ENCODE results near the gene SLCO3A1.

Gene SLCO3A1

DNA sequence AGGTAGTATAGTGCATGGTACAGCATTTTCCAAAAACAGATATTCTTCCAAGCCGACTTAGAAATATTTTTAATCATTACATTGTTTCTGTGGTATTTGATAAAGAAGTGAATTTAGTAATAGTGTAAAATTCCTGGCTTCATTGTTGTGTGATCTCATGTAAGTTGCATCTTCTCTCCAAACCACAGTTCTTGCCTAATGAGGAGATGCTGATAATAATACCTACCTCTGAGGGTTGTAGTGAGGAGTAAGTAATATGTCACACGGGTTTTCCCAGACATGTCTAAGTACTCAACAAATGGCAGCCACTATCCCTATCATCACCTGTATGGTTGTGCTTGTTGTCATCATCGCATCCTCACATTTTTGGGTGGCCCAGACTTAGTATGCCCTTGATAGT lies 167.3 kb downstream of the SLCO3A1 start:
- Mint-ChIP-seq H3K27ac (no peak overlapping the region), H3K36me3 (no peaks in the 10 kb centered on the region), H3K9me3 (no peaks in the 10 kb centered on the region), H3K4me1 (peaks cover 10% of the 10 kb centered on the region), H3K27me3 (no peaks in the 10 kb centered on the region), H3K4me3 (no peak overlapping the region)
- CTCF ChIA-PET, result interaction anchor here (0.5 kb wide), 1 partner anchor 768 kb away, joined by 3 read pairs; no protein-coding TSS in a partner anchor
- no peak for DNase-seq

- no peak for DNase-seq
- Mint-ChIP-seq H3K4me1 (peaks cover 10% of the 10 kb centered on the region), H3K36me3 (no peaks in the 10 kb centered on the region), H3K4me3 (no peak overlapping the region), H3K27me3 (no peaks in the 10 kb centered on the region), H3K9me3 (no peaks in the 10 kb centered on the region), H3K27ac (no peak overlapping the region)
- CTCF ChIA-PET, result no interaction called here
Observed at GRCh38 chr15:92021792-92022191, 168.3 kb downstream of the SLCO3A1 start.

DNA sequence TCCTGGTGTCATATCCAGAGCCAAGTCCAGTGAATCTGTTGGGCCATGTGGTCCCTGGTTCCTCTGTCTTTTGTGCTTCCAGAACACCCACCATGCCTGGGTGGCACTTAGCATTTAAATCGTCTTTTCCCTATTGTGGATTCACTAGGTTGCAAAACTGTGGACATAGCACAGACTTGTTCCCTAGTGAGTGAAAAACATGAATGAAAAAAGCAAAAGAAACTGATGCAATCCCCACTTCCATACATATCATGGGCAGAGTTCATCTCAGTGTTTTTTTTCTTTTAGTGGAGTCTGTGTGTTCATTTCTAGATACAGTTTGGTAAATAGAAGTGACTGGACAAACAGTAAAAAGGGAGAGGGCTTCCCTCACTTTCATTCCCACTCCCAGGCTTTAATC lies 170.5 kb downstream of the SLCO3A1 start:
- CTCF ChIA-PET, result no interaction called here
- H3K4me1 Mint-ChIP-seq, result peaks cover 10% of the 10 kb centered on the region
- no peaks in the 10 kb centered on the region for H3K27me3 Mint-ChIP-seq

DNA sequence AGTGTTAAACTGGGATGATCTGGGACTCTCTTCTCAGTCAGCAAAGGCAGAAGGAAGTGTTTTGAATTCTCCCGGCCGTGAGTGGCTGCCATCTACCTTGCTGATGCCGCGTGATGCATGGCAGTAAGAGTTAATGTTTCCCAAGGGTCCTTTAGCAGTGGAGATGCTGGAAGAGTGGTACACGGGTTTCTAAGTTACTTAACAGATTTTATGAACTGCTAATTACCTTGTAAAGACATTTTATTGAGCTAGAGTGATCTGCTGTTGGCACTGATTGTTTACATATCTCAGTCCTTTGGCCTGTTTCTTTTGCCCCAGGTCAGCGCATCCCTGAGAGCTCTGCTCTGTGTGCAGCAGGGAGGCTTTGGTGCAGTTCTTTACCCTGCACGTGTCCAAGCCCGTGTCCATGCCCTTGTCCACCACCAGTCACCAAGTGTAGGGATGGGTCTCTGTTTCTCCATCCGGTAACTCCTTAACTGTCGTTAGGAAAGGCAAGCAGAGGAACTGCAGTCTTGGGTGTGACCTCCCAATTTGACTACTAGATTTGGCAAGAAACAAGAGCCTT lies 172.3 kb downstream of the SLCO3A1 start:
- H3K36me3 Mint-ChIP-seq, result no peaks in the 10 kb centered on the region
- CTCF ChIA-PET, result no interaction called here
- no peaks in the 10 kb centered on the region for H3K9me3 Mint-ChIP-seq
- no peaks in the 10 kb centered on the region for H3K27me3 Mint-ChIP-seq
- H3K4me3 Mint-ChIP-seq, result no peak overlapping the region
- peaks cover 10% of the 10 kb centered on the region for H3K4me1 Mint-ChIP-seq
- no peak for DNase-seq
- no peak overlapping the region for H3K27ac Mint-ChIP-seq

More for the DNA sequence above, 170.5 kb downstream of the SLCO3A1 start:
- Mint-ChIP-seq H3K9me3 (no peaks in the 10 kb centered on the region), H3K36me3 (no peaks in the 10 kb centered on the region), H3K4me3 (no peak overlapping the region), H3K27ac (no peak overlapping the region)
- no peak for DNase-seq

GRCh38 chr15:92028389-92028724 lies 174.8 kb downstream of the SLCO3A1 start:
- H3K4me1 Mint-ChIP-seq, result peaks cover 5% of the 10 kb centered on the region
- no peak overlapping the region for H3K27ac Mint-ChIP-seq
- H3K36me3 Mint-ChIP-seq, result no peaks in the 10 kb centered on the region
- no peaks in the 10 kb centered on the region for H3K27me3 Mint-ChIP-seq
- H3K4me3 Mint-ChIP-seq, result no peak overlapping the region
- DNase-seq, result no peak
- CTCF ChIA-PET, result no interaction called here
- H3K9me3 Mint-ChIP-seq, result peaks cover 3% of the 10 kb centered on the region

DNA sequence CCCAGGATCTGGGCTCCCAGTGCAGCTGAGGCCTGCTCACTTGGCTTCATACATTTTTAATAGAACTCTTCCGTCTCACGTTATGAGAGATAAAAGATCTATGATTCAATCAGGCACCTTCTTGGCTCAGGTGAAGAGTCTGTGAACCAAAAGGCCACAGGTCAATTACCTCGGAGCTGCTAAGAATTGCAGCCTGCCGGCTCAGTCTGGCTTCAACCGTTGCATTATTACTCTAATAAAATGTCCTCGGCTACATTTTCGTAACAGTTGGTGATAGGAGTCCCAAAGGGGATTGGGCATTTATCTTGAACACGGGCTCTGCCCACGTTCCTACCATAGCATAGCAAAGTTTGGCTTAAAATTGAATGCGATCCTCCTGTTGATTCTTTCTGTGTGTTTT lies 176.3 kb downstream of the SLCO3A1 start:
- no peak overlapping the region for H3K4me3 Mint-ChIP-seq
- DNase-seq, result no peak
- H3K9me3 Mint-ChIP-seq, result peaks cover 4% of the 10 kb centered on the region
- CTCF ChIA-PET, result no interaction called here
- peaks cover 5% of the 10 kb centered on the region for H3K4me1 Mint-ChIP-seq
- no peak overlapping the region for H3K27ac Mint-ChIP-seq
- no peaks in the 10 kb centered on the region for H3K27me3 Mint-ChIP-seq
- H3K36me3 Mint-ChIP-seq, result peaks cover 2% of the 10 kb centered on the region

DNA sequence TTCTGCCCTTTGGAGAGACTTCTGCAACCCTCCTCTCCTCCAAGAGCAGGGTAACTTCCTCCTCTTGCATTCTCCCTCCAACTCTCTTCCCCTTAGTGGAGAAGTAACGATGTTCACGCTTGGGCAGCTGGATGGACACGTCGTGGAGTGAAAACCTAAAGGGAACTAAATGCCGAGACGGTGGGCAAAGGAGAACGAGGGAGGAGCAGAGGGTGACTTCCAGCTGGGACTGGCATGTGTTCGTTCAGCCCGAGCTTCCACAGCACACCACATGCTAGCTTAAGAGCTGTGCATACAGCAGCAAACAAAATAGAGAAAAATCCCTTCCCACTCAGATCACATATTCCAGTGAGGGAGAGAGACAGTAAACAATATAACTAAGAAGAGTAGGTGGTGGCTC lies 179.8 kb downstream of the SLCO3A1 start:
- H3K4me3 Mint-ChIP-seq, result no peak overlapping the region
- no peak overlapping the region for H3K27ac Mint-ChIP-seq
- no peaks in the 10 kb centered on the region for H3K27me3 Mint-ChIP-seq
- peaks cover 8% of the 10 kb centered on the region for H3K9me3 Mint-ChIP-seq
- DNase-seq, result no peak
- CTCF ChIA-PET, result no interaction called here
- H3K4me1 Mint-ChIP-seq, result peaks cover 5% of the 10 kb centered on the region
- peaks cover 2% of the 10 kb centered on the region for H3K36me3 Mint-ChIP-seq

DNA sequence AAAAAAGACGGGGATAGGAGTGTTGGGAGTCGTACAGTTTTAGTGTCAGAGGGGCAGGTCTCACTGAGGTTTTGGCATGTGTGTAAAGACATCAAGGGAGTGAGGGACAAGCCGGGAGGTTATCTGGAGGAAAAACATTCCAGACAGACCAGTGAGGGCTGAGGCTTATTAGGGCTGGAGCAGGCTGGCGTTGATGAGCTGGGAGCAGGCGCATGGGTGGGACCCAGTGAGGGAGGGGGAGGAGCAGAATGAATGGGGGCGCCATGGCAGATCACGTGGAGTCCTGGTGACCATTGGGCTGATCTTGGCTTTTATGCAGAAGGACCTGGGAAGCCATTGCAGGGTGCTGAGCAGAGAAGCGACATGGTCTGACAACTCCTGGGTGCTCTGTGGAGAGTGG lies 180.2 kb downstream of the SLCO3A1 start:
- Mint-ChIP-seq H3K4me1 (peaks cover 5% of the 10 kb centered on the region), H3K27me3 (no peaks in the 10 kb centered on the region), H3K27ac (no peak overlapping the region), H3K36me3 (peaks cover 2% of the 10 kb centered on the region), H3K9me3 (peaks cover 10% of the 10 kb centered on the region), H3K4me3 (no peak overlapping the region)
- CTCF ChIA-PET, result no interaction called here
- no peak for DNase-seq

- Mint-ChIP-seq H3K9me3 (peaks cover 10% of the 10 kb centered on the region), H3K36me3 (peaks cover 2% of the 10 kb centered on the region), H3K4me3 (no peak overlapping the region), H3K4me1 (peaks cover 5% of the 10 kb centered on the region), H3K27ac (no peak overlapping the region), H3K27me3 (no peaks in the 10 kb centered on the region)
- CTCF ChIA-PET, result no interaction called here
- no peak for DNase-seq
Observed at GRCh38 chr15:92034227-92034626, 180.7 kb downstream of the SLCO3A1 start.

DNA sequence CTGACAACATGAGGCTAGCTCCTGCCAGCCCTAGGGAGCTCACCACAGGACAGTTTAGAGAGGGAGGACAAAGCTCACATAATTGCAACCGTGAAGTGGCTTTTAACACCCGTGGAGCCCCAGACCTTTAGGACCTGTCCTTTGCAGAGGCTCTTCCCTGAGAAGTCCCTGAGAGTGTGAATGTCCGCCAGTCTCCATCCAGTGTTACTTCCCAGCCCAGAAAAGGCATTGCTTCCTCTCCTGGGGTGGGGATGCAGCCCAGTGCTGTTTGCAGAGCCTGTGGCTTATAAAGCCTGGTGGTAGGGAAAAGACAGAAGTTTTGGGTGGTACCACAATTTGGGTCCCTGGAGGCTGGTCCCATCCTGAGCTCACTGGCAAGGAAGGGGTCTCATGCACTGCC lies 182.0 kb downstream of the SLCO3A1 start:
- Mint-ChIP-seq H3K4me3 (no peak overlapping the region), H3K36me3 (peaks cover 2% of the 10 kb centered on the region), H3K4me1 (peaks cover 5% of the 10 kb centered on the region), H3K9me3 (peaks cover 10% of the 10 kb centered on the region), H3K27me3 (no peaks in the 10 kb centered on the region), H3K27ac (no peak overlapping the region)
- CTCF ChIA-PET, result no interaction called here
- no peak for DNase-seq

DNA sequence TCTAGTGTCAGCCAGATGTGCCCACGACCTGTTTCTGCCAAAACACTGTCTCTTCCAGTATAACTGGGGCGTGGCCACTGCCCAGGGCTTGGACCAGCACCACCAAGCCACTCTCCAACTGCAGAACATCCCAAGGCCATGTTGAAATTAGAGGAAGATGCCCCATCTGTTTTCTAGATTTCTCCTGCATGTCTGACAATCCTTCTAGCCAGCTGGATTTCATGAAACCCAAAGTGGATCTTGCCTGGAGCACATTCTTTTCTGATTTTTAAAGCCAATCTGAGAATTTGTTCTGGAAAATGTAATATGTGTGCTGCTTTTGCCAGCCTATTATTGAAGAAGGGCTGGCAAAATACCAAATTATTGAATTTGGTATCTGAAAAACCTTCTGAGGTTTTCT lies 182.5 kb downstream of the SLCO3A1 start:
- no peak overlapping the region for H3K27ac Mint-ChIP-seq
- CTCF ChIA-PET, result no interaction called here

DNA sequence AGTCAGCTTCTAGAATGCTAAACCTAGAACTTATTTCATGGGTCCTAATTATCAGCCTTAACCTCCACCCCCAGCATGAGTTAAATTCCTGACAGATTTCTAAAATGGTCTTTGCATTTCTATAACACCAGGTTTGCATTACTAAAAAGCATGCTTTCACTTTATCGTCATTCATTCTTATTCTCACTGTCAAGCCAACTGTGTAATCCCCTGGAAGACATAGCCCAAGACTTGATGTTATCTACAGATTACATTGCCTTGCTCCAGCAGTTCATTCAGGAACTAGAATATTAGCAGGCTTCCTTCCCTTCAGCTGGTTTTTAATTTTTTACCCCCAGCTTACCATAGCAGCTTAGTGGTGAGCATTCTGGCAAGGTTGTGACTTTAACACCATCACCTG lies 184.0 kb downstream of the SLCO3A1 start:
- Mint-ChIP-seq H3K36me3 (peaks cover 2% of the 10 kb centered on the region), H3K4me3 (no peak overlapping the region), H3K4me1 (peaks cover 5% of the 10 kb centered on the region), H3K27me3 (no peaks in the 10 kb centered on the region), H3K9me3 (peaks cover 8% of the 10 kb centered on the region), H3K27ac (no peak overlapping the region)
- CTCF ChIA-PET, result no interaction called here
- no peak for DNase-seq

More for the DNA sequence above, 182.5 kb downstream of the SLCO3A1 start:
- Mint-ChIP-seq H3K4me1 (peaks cover 5% of the 10 kb centered on the region), H3K9me3 (peaks cover 10% of the 10 kb centered on the region), H3K36me3 (peaks cover 2% of the 10 kb centered on the region), H3K27me3 (no peaks in the 10 kb centered on the region), H3K4me3 (no peak overlapping the region)
- no peak for DNase-seq

- no peak for DNase-seq
- no peaks in the 10 kb centered on the region for H3K36me3 Mint-ChIP-seq
- H3K9me3 Mint-ChIP-seq, result peaks cover 5% of the 10 kb centered on the region
- H3K27ac Mint-ChIP-seq, result no peak overlapping the region
- no peak overlapping the region for H3K4me3 Mint-ChIP-seq
- no peaks in the 10 kb centered on the region for H3K27me3 Mint-ChIP-seq
- H3K4me1 Mint-ChIP-seq, result peaks cover 13% of the 10 kb centered on the region
- CTCF ChIA-PET, result no interaction called here
Observed at GRCh38 chr15:92040350-92040749, 186.8 kb downstream of the SLCO3A1 start.

DNA sequence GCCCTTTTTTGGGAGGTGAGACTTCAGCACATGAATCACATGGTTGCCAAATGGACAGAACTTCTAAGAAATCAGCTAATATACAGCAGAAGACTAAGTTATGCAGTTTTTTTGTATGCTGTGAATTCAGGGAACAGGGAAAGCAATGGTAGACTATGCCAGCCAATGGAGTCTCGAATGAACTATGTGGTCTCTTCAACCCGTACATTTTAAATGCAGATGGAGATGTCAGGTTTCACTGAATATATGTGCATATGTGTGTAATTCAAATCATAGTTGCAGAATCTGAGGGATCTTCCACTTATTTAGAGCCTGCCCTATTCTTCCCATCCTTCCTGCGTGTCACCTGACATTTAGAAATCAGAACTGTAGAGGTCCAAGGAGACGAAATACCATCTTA lies 187.9 kb downstream of the SLCO3A1 start:
- H3K4me3 Mint-ChIP-seq, result no peak overlapping the region
- H3K27ac Mint-ChIP-seq, result no peak overlapping the region
- H3K4me1 Mint-ChIP-seq, result peaks cover 13% of the 10 kb centered on the region
- peaks cover 5% of the 10 kb centered on the region for H3K9me3 Mint-ChIP-seq
- H3K27me3 Mint-ChIP-seq, result no peaks in the 10 kb centered on the region
- CTCF ChIA-PET, result no interaction called here
- no peaks in the 10 kb centered on the region for H3K36me3 Mint-ChIP-seq
- DNase-seq, result no peak

- no peaks in the 10 kb centered on the region for H3K27me3 Mint-ChIP-seq
- no peak overlapping the region for H3K27ac Mint-ChIP-seq
- DNase-seq, result no peak
- CTCF ChIA-PET, result no interaction called here
- no peak overlapping the region for H3K4me3 Mint-ChIP-seq
- peaks cover 13% of the 10 kb centered on the region for H3K4me1 Mint-ChIP-seq
- H3K36me3 Mint-ChIP-seq, result no peaks in the 10 kb centered on the region
- peaks cover 2% of the 10 kb centered on the region for H3K9me3 Mint-ChIP-seq
Observed at GRCh38 chr15:92043283-92043682, 189.8 kb downstream of the SLCO3A1 start.
